ENCODE results near the gene MYRF. TPM values are rescaled to one million over a fixed set of nuclear protein-coding genes. Genes with fewer than 3 reads are reported as not detected.
A peak's percentile ranks its signal among the peaks of the same experiment; 100 is the strongest.

The MYRF gene
- total RNA-seq, 2 donors from 2014 or later = 4.0 to 5.0 TPM

DNA sequence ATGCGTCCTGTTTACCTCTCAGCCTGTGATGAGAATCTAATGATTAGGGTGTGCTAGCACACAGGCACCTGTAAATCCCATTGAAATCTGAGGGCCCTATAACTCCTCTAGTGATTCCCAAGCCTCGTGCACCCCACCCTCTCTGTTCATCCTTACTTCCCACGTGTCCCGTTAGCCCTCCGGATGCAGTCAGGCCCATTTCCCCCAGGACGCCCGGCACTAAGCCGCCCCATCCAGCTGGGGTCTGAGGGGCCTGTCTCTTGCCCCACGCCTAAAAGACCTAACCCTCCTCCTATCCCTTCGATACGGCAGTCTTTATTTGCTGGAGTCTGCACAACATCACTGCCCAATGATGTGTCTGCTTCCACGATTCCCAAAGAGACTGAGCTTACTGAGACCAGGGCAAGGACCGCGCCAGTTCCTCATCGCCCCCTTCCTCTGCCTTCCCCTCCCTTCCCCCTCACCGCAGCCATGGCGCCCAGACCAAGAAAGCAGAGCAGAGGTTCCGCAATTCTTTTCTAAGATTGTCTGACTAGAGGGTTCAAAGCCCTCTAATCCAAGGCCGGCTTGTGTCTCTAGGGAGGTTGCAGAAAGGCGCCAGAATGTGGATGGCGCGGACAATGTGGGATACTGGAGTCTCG is 74.6 kb downstream of the MYRF start:
- DNase-seq (no peak), ATAC-seq (peak in 1 of 2 donors; percentile 17)
- intact Hi-C loops (cut with DNase I) = no loop called here

DNA sequence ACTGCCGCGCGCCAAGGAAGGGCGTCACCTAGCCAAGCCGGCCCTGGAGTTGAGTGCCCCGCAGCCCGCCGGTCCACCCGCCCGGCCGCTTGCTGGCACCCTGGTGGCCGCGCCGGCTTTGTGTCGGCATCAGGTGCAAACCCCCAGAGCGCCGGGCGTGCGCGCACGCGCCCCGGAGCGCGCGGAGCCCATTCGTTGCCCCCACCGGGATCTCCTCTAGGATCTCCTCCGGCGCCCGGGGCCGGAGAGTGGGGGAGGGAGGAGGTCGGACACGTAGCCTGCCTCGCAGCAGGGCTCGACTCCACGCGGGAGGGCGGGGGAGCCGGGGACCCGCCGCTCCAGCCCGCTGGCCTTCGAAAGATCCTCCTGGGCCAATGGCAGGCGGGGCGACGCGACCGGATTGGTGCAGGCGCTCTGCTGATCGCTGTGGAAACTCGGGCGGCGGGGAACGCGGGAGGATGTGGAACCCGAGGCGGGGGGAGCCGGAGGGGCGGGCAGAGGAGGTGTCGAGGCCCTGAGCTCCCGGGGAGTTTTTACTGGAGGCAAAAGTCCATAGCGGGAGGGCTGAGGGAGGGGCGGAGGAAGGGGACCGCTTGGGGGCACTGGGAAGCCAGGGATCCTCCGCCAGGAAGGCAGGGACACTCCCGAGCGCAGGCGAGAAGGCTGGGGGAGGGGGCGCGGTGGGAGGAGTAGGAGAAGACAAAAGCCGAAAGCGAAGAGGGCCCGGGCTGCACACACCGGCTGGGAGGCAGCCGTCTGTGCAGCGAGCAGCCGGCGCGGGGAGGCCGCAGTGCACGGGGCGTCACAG is 75.3 kb downstream of the MYRF start, which contains the start of gene FADS2:
Gene FADS2, plus strand, starts transcription at position 730 of the 808 bp plus-strand sequence. CDS start 91 bp downstream, outside the sequence.
- intact Hi-C loops (cut with DNase I) = no loop called here
- DNase-seq = peak; percentile 92
- peak; percentile 89 to 91 for ATAC-seq

DNA sequence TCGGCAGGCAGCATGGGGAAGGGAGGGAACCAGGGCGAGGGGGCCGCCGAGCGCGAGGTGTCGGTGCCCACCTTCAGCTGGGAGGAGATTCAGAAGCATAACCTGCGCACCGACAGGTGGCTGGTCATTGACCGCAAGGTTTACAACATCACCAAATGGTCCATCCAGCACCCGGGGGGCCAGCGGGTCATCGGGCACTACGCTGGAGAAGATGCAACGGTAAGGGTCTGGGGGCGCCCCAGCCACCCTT is 75.9 kb downstream of the MYRF start:
- ATAC-seq (no peak), DNase-seq (no peak)
- intact Hi-C loops (cut with DNase I) = no loop called here

DNA sequence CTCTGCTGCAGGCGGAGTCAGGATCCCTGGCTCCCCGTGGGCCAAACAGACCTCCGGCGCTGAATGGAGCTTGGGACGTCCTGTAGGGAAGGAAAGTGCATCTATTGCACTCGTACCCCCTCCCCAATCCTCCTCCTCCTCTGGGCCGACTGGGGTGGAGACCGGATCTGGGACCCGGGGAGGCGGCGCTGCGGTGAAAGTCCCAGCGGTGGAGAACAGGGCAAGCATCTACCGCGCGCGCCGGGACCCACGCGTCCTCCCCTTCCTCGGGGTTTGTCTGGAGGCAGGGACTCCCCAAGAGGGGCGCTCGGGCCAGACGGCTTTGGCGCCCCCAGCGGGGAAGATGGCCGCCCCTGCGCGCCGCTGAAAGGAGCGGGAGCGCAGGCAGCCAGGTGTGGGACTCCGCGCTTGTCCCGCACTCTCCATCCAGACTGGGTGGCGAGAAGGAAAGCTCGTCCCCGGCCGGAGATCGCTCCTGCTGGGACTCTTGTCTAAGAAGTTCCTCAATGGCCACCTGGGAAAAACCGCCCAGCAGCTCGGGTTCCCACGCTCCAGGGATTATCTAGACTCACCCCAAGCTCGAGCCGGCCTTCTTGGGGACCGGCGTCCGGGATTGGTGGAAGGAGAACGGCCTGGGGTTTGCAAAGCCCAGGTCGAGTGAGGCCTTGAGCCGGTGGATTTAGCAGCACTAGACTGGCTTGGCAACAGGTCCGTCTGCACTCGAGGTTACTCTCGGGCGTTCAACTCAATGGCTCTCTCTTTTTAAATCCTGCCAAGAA is 76.4 kb downstream of the MYRF start:
- intact Hi-C loops (cut with DNase I) = no loop called here
- DNase-seq = no peak
- ATAC-seq = peak; percentile 25 to 45

DNA sequence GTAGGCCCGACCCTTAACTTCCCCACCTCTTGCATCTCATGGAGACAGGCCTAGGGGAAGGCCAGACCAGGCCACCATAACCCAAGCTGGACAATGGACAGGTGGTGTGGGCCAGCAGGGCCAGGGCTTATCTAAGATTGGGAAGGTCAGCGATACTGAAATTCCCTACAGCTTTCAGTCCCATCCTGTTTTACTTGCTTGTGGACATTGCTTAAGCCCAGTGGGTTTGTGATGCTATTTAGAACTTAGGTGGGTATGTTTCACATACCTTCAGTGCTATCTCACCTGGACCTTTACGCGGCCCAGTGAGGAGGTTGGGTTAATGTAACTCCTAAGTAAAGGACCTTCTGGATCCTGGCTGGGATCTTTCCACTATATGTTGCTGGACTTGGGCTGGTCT is 77.4 kb downstream of the MYRF start:
- ATAC-seq (no peak), DNase-seq (no peak)
- intact Hi-C loops (cut with DNase I) = no loop called here

DNA sequence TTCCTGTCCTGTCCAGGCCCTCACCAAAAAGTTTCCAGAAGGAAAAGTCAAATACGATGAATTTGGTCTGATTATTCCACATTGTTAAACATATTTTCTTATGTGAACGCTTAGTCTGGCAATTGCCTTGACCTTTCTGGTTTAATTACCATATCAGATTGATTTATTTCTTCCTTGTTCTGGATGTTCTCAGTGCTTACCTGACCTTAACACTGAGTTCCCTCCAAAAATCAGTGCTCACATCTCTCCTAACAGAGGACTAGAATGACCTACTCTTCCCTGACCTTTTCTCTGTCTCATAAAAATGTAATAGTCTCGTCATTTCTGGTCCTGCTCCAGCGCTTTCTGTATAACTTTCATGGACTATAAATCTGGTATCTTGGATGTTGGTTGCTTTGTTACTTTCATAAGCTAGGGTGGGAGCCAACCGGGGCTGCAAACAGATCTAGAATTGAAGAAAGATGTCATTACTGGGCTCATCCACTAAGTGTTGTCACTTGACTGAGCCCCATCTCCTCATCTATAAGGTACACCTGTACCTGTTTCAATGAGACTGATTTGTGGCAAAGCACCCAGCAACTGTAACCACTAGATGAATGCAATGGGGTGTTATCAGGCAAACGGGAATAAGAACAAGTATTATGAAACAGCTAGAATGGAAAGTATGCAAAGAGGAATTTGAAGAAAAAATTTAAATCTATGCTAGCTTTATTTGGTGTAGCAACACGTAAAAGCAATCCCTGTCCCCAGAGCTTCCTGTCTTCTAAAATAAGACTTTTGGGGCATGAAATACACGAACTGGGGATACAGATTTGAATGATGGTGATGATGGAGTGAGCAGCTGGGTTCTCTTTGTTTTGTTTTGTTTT is 78.0 kb downstream of the MYRF start:
- intact Hi-C loops (cut with DNase I) = no loop called here
- no peak for DNase-seq
- no peak for ATAC-seq

DNA sequence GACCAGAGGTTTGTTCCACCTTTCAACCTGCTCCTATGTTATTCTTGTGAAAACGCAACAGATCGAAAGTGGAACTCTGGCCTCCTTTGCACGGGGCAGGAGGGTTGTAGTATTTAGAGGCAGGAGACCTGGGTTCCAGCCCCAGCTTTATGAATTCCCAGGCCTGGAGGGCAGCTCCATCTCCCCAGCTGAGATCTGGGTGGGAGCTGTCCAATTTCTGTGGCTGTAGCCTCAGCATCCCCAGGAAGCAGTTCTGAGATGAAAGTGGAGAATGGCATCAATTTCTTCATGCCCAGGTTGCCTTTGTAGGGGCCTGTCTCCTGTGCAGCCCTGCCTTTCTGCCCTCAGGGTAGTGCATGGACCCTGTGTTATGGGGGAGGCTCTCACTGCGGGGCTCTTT is 79.8 kb downstream of the MYRF start:
- intact Hi-C loops (cut with DNase I) = no loop called here
- no peak for ATAC-seq
- DNase-seq = no peak

DNA sequence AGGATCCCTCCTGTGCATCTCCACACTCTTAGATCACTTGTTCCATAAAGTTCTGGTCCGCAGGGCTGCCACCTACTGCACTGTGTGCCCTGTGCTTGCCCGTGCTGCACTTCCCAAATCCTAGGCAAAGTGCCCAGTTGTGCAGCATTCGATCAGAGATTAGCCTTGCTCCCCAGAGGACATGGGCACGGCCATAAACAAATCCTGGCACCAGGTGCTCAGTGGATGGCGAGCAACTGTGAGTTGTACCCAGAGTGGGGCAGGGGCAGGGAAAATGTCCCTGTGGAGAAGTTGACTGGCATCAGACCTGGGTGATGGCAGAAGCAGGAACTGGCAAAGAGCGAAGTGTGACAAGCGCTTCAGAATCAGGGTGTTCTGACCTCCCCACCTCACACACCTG is 80.3 kb downstream of the MYRF start:
- ATAC-seq = no peak
- intact Hi-C loops (cut with DNase I) = no loop called here

DNA sequence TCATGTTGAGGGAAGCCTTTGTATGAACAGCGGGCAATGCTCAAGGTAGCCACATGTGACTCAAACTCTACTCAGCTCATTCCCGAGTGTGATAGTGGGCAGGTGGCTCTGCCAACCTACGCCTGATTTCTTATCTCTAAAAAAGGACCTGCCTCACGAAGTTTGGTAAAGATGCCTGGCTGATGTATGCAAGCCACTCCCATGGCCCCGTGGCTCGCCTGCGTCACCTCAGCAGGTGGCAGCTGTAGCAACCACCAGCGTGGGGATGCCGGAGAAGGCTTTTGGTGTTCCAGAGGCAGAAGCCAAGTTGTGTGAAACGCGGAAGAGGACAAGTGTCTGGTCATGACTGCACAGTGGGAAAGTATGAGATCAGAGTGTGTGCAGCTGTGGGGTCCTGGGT is 81.0 kb downstream of the MYRF start:
- DNase-seq (no peak), ATAC-seq (no peak)
- intact Hi-C loops (cut with DNase I) = no loop called here

More for the DNA sequence above, 80.3 kb downstream of the MYRF start:
- no peak for DNase-seq

DNA sequence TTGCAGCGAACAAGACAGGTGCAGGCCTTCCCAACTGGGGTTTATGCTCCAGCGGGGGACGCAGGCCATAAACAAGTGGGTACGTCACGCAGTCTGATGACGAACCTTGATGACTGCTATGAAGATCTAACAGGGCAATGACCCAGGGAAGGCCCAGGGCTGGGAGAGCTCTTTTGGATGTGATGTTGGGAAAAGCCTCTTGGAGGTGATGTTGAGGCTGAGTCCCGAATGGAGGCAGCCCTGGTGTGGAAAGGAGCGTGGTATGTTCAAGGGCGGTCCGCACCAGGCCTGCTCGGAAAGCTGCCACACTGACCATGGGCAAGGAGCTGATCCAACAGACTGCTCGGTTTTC is 81.5 kb downstream of the MYRF start:
- DNase-seq (no peak), ATAC-seq (no peak)
- intact Hi-C loops (cut with DNase I) = no loop called here

DNA sequence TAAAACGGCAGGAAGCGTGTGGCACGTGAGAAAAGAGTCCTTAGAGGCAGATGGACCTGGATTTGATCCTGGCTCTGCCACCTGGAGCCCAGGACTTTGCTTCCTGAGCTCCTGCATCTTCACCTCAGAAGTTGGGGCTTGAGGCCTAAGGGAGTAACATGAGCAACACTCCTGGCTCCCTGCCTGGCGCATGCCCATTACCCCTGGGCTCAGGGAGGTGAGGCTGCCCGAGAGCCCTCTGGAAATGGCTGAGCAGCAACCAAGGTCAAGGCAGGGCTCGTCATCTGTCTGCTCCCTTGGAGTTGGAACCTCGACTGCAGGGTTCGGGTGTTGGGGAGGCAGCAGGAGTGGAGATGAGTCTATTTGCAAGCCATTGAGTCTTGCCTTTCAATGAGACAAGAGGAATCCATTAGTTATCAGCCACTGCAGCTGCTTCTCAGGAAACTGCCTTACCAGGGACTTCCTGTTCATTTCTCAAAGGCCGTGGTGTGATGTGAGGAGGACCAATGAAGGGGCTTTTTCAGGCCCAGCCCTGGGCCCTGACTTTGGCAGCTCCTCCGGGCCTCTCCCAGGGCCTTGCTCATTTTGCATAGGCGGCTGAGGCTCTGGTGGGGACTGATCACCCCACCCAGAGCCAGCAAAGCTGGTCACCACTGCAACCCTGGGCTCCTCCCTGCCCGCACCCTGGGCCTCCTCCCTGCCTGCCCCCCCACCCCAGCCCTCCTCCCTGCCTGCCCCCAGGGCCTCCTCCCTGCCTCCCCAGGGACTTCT is 82.0 kb downstream of the MYRF start:
- intact Hi-C loops (cut with DNase I) = no loop called here
- DNase-seq (peak; percentile 79), ATAC-seq (peak; percentile 85 to 91)

DNA sequence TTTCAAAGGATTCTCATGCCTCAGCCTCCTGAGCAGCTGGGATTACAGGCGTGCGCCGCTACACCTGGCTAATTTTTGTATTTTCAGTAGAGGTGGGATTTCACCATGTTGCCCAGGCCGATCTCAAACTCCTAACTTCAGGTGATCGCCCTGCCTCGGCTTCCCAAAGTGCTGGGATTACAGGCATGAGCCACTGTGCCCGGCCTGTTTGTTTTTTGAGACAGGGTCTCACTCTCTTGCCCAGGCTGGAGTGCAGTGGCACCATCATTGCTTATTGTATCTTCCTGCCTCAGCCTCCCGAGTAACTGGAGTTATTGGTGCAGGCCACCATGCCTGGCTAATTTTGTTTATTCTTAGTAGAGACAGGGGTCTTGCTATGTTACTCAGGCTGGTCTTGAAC is 83.8 kb downstream of the MYRF start:
- ATAC-seq = no peak
- no peak for DNase-seq
- intact Hi-C loops (cut with DNase I) = no loop called here

DNA sequence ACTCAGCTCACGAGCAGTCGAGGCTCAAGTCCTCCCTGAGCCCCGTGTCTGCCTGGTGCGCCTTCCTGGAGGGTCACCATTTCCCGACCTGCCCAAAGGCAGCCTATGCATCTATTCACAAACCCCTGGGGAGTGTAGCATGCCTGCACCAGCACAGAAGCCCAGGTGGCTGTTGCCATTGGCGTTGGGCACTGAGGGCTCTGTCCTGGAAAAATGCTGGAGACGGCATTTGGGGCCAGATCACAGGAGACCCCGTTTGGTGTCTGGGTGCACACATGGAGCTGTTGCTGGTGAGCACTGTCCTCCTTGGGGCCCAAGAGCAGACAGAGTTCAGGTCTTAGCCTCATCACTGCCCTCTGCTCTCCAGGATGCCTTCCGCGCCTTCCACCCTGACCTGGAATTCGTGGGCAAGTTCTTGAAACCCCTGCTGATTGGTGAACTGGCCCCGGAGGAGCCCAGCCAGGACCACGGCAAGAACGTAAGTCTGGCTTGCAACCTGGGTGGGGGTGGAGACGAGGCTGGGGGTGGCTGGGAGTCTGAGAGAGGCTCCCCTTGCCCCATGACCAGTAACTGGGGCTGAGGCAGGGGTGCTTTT is 85.1 kb downstream of the MYRF start:
- DNase-seq (no peak), ATAC-seq (no peak)
- intact Hi-C loops (cut with DNase I) = no loop called here

Other genes starting within 250 kb of the MYRF start
- gene LRRC10B, start 243.9 kb upstream of the MYRF start, total RNA-seq = 1 to 10 TPM in 1 of 2 donors, under 1 TPM in 1; 0.74 to 1.1 TPM
- 10 to 100 TPM; 36.7 to 39.7 TPM for gene SYT7, start 171.6 kb upstream of the MYRF start, total RNA-seq
- gene DAGLA, start 72.2 kb upstream of the MYRF start, total RNA-seq = 1 to 10 TPM; 4.1 to 5.0 TPM
- gene TMEM258, start 40.0 kb downstream of the MYRF start, total RNA-seq = 100 to 1,000 TPM; 112 to 114 TPM
- gene FEN1, start 40.3 kb downstream of the MYRF start, total RNA-seq = 10 to 100 TPM in 1 of 2 donors, 1 to 10 TPM in 1; 9.4 to 11.4 TPM
- 10 to 100 TPM; 44.9 to 54.1 TPM for gene FADS1, start 64.4 kb downstream of the MYRF start, total RNA-seq
- gene FADS2, start 75.7 kb downstream of the MYRF start, total RNA-seq = 10 to 100 TPM; 26.3 to 67.5 TPM
- gene FADS3, start 138.9 kb downstream of the MYRF start, total RNA-seq = 10 to 100 TPM; 70.5 to 90.6 TPM
- 10 to 100 TPM; 17.3 to 21.8 TPM for gene RAB3IL1, start 164.9 kb downstream of the MYRF start, total RNA-seq
- gene BEST1, start 197.7 kb downstream of the MYRF start, total RNA-seq = 1 to 10 TPM; 3.4 to 3.9 TPM
- gene FTH1, start 215.0 kb downstream of the MYRF start, total RNA-seq = 1,000 to 10,000 TPM; 2,726 to 3,432 TPM

All from left cardiac atrium (tissue), 4 donors.